ENCODE results near the gene ANP32A. TPM values are rescaled to one million over a fixed set of nuclear protein-coding genes. Genes with fewer than 3 reads are reported as not detected.
A peak's percentile ranks its signal among the peaks of the same experiment; 100 is the strongest.

Gene ANP32A
- total RNA-seq, 2 donors from 2014 or later = 82.4 to 94.8 TPM

DNA sequence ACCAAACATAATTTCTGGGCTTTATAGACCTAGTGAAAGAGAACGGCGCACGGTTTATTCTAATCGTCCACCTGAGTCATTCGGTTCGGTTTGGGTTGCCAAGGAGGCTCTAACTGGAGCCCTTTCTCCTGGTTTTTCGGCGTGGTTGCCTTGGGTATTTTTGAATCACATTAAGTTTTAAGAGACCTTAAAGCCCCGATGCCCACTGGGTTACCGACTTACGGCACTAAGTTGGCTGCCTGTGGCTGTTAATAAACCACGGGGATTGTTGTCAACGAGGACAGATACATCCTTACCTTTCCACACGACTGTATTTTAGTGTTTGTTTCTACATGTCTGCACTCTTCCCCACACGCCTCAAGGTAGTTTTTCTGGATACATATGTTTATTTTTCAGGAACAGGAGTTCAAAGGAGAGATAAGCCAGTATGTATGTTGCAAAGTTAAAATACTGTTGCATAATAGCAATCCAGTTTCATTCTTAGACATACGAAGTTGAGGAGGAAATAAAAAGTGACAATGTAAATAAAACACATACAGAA is 1.2 kb upstream of the ANP32A start:
- intact Hi-C loops (cut with DNase I) = no loop called here
- no peak for DNase-seq (ENCODE audit: low spot score)

DNA sequence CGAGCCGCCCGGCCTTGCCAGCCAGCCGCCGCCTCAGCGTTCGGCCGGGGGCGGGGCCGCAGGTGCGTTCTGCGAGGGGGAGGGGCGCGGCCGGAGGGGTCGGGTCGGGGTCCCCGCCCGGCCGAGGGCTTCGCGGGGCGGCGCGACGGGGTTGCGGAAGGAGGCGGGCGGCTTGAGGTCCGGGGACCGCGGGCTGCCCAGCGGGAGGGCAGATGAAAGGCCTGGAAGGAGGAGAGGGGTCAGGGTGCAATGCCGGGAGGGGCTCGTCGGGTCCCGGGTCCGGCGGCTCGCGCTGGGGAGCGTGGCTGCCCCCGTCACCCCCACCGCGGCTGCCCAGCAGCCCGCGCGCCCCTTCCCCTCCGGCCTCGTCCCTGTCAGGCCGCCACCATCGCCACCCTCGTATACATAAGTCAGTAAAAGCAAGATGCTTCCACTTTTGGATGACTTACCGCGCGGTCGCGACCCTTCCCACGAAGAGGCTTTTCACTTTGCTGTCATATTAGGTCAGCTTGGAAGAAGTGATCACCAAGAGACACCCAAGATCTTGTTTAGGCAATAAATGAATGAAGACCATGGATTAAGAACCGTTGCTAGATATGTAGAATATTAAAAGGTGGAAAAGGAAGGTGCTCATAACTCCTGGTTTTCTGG is 620 bp upstream of the ANP32A start:
- DNase-seq (ENCODE audit: low spot score) = no peak
- intact Hi-C loops (cut with DNase I) = no loop called here

DNA sequence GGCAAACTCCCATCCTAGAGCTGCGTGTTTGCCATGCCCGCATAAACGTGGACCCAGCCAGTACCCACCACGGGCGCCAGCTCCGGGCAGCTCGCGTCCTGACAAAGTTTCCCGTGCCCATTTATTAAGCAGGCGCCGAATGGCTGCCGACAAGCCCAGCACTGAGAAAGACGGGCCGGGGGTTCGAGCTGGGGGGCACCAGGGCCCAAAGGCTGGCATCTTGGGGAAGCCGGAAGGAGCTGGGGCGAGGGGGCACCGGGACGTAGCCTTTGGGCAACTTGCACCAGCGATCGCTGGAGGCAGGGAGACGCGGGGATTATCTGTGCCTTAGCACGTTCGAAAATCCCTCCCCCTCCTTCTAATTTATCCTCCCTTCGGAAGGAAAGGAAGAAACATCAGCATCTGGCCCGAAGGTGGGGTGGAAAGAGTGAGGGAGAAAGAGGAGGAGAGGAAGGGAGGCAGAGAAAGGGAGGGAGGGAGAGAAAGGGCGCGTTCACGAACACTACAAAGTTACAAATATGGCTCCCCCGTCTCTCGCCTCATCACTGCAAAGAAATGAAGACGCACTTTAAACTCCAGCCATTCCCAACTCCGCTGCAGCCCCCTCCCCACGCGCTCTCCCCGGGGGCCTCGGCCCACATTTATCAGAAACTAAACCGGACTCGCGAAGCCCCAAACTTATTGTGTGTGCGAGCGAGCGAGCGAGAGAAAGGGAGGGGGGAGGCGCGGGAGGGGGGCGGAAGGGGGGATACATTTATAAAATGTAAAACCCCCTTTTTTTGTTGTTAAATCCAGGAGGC is 1.0 kb downstream of the ANP32A start:
- DNase-seq (ENCODE audit: low spot score) = peak; percentile 83
- intact Hi-C loops (cut with DNase I) = no loop called here

DNA sequence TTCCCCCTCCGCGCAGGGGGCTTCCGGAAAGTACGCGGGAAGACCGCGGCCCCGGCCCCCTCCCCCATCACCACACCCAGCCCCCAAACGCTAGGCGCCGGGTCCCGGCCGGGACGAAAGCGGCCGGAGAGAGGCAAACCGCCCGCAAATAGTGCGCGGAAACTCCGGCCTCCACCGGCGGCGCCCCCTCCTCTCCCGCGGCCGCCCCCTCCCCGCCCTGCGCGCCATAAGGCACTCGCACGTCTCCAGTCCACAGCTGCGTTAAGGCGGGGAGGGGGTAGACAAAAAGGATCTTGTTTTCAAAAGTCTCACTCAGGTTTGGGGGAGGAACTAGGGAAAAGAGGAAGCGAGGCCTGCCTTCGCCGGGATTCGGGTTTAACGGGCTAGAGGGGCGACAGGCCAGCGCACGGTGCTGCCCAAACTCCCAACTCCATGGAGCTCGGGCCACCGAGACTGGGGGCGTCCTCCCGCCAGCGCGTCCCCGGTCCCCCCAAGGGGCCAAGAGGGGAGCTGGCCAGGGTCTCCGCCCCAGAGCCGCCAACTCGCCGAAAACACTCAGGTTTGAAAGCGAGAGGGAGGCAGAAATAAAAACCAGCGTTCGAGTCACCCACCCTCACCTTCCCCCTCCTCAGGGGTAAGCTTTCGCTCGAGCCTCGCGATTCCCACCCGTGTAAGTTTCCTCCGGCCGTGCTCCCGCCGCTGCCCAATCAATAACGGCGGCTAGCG is 1.8 kb downstream of the ANP32A start:
- DNase-seq (ENCODE audit: low spot score) = peak; percentile 91
- intact Hi-C loops (cut with DNase I) = no loop called here

DNA sequence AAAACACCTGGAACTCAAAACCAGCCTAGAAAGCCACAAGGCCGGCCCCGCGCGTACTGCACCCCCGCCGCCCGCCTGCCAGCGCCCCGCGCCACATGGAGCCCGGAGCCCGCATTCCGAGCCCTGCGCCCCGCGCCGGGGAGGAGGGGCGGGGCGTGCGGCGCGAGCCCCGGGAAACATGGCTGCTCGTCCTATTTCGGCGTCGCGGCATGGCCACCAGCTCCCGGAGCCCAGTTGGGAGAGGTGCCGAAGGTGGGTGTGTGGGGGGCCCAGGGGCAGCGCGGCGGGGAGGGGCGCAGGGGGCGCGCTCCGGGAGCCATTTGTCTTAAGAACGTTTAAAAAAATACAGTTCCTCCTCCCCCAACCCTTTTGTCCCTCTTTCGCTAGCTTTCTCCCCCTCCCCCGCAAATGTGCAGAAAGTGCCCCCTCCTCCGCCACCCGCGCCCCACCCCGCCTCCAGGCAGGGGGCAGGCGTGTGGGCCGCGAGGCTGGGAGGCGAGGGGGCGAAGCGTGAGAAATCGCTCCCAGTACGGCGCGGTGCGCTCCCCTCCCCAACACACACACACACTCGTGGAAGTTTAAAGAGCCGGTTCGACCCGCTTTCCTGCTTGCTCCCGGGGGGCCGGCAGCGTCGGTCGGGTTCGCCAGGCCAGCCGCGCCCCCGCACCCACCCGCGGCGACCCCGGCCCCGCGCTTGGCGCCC is 2.5 kb downstream of the ANP32A start:
- intact Hi-C loops (cut with DNase I) = no loop called here
- peak; percentile 87 for DNase-seq (ENCODE audit: low spot score)

DNA sequence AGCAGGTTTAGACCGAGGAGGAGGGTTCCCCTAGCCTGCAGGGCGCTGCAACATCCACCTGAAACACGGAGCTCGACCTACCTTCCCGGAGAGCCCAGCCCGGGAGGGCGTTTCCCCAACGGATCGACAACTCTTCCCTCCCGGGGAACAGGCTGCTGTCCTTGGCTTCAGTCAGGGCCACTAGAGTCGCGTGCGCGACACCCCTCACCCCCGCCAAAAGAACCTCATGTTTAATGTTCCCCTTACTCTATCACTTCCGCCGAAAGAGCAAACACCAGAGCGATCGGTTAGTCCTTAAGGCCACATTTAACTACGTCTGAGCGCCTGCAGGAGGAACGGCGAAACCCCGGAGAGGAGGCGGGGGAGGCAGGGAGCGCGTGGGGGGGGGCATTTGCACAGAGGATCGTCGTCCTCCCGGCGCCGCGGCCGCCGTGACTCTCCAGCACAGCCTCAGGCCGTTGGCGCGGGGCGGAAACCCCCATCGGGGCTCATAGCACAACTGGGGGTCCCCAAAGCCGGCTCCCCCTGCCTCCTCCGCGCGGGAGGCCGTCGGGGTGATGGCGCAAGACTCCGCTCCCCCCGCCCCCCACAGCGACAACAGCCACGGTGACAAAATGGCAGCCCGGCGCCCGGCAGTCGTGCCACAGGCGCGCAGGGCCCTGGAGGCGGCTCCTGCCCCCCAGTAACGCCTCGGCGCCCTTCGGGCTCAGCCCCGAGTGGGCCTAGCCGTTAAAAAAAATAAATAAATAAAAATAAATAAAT is 3.2 kb downstream of the ANP32A start:
- intact Hi-C loops (cut with DNase I) = no loop called here
- peak; percentile 86 for DNase-seq (ENCODE audit: low spot score)

DNA sequence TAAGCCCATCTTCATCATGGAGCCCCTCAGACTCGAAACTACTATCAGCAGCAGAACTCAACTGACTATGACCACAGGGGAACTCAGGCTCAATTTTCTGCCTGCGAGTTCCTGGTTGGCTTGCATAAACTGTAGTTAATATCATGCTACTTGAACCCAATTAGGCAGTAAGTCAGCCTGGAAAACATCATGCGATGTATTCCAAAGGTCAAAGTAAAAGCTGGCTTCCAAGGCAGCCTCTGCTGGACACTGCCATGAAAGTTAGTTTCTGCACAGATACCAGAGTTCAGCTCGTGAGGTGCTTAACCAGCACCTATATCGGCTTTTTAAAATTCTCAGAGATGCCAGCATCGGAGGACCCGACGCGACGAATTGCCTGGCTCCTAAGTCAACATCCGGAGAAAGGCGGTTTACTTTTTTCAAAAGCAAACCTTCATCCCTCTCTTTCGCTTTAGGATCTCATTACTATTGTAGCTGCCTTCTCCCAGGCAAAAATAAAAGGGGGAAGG is 3.8 kb downstream of the ANP32A start:
- intact Hi-C loops (cut with DNase I) = no loop called here
- DNase-seq (ENCODE audit: low spot score) = no peak

DNA sequence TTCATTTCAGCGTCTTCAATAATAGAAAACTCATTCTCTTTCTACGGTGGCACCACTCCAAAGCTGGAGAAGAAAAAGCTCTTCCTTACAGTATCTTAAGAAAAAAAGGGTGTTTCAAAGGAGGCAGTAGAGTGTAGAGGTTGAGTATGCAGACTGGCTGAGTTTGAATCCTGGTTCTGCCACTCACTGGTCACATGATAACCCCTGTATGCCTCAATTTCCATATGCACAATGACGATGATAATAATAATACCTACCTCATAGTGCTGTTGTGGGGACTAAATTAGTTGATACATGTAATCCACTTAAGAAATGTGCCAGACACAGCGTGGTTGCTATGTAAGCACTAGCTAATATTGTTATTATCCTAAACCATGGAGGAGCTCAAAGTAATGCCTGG is 4.5 kb downstream of the ANP32A start:
- intact Hi-C loops (cut with DNase I) = no loop called here
- DNase-seq (ENCODE audit: low spot score) = no peak

DNA sequence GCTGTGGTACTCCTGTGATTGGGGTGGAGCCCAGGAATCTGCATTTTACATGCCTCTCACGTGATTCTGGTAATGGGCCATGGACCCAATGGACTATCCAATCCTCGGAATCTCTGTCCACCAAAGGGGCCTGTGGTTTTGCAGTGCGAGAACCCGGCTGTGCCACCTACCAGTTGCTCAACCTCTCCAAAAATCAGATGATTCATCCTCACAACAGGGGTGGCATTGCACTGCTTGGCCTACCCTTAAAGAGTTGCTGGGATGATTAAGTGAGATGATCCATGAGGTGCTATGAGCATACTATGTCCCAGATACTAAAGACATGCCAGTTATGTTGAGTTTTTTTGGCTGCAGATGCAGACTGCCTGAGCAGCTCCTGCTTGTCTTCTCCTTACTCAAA is 5.1 kb downstream of the ANP32A start:
- intact Hi-C loops (cut with DNase I) = no loop called here

DNA sequence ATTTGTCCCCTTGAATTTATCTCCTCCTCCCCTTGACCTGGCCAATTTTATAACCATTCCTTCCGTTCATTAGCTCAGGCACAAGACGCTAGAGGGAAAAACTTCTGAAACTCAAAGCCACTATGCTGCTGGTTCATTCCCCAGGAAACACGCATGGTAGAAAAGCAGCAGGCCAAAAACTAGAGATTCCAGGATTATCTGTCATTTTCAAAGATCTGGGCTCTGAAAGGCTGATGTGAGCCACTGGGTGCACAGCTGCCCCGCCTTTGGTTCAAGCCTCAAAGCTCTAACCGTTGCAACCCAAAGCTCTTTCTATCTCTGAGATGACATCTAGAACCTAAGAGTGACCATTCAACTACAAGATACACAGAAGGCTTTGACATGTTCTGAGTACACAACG is 6.1 kb downstream of the ANP32A start:
- no peak for DNase-seq (ENCODE audit: low spot score)
- intact Hi-C loops (cut with DNase I) = no loop called here

More for the DNA sequence above, 5.1 kb downstream of the ANP32A start:
- no peak for DNase-seq (ENCODE audit: low spot score)

DNA sequence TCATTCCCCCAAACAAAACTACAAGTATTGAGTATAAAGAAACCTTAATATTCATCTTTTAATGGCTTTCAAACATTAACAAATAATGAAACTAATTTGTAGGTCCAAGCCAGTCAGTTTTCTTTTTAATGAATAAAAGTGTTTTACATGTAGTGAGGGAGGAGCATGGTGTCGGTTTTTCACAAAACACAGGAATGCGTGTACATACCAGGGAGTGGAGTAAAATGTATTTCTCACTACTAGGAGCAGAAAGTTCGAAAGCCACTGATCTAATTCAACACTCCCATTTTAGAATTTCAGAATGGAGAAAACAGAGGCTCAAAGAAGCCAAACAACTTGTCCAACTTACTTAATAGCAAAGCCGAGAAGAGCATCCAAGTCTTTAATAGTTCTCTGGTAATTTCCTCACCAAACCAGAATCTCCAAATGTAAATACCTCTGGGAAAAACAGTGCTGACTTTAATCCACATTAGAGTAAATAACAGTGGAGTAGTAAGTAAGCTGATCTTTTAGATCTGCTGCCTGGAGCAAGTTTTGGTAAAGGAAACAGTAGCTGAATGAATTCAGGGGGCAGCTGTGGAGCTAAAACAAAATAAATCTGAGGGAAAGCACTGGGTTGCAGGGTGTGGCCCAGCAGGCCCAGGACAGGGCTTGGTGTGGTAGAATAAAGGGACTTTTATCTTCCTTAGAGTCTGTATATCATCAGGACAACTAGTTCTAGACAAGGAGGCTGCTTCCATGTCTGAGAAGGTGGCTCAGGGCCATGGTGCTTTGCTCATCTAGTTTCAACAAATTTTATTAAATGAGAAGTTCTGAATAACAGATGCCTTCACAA is 7.9 kb downstream of the ANP32A start:
- DNase-seq (ENCODE audit: low spot score) = no peak
- intact Hi-C loops (cut with DNase I) = no loop called here

DNA sequence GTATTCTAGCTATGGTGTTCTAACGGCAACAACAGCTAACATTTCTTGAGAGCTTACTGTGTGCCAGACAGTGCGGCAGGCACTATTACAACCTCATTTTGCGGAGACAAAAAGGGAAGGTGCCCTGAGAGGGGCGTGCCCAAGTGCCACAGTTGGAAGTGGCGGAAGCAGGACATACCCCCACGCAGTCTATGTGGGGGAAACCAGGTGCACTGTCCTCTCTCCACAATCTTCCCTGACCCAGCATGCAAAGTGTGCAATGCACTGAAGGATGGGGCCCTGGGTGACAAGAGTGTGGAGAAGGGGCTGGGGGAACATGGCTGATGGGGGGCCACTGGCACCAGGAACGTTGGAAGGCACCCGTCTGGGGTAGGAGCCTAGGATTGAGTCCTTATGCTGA is 8.6 kb downstream of the ANP32A start:
- DNase-seq (ENCODE audit: low spot score) = no peak
- intact Hi-C loops (cut with DNase I) = no loop called here

DNA sequence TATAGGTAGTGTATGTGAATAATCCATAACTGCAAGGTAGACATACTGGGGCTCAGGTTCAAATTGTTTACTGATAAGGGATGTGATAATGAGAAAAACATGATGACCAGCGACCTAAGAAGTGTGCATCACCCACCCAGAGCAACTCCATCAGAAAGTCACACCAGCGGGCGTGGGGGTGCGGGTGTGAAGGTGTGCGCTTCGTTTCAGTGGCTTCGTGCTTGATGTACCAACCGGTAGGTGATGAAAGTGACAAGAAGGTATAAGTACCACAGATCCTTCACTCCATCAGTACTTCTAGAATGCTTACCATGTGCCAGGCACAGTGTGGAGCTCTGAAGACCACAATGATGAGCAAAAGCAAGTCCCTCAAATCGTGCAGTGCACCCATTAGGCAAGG is 11.2 kb downstream of the ANP32A start:
- intact Hi-C loops (cut with DNase I) = no loop called here
- no peak for DNase-seq (ENCODE audit: low spot score)

DNA sequence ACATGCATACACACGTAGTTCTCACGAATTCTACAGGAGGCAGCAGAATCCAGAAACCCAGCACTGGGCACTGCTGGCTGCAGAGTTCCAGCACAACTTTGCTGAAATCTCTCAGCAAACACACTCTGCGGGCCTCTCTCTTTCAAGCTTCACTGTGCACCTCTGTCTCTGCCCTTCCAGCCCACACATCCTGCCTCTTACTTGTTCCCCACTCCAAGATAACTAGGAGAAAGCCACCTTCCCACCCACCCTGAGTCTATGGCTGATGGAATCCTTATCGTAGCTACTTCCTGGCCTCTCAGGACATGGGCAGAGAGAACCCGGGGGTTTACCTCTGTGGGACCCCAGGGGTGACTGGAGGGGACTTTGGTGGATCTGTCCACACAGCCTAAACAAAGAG is 11.9 kb downstream of the ANP32A start:
- no peak for DNase-seq (ENCODE audit: low spot score)
- intact Hi-C loops (cut with DNase I) = no loop called here

DNA sequence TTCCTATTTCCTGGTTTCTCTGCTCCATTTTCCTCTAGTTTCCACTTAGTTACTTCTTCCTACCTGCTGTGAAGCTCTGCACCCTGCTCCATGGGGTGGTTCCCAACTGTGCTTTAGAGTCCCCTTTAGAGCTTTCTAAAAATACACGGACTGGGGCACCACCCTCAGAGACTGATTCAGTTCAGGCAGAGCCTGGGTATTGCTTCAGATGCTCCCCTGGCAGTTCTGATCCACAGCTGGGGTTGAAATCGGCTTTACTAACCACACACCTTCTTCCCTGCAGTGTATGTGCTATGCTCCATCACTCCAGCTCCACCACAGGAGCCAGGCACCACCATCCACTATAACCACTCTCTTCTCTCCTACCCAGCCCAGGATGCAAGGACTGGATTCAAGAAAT is 12.6 kb downstream of the ANP32A start:
- no peak for DNase-seq (ENCODE audit: low spot score)
- intact Hi-C loops (cut with DNase I) = no loop called here

DNA sequence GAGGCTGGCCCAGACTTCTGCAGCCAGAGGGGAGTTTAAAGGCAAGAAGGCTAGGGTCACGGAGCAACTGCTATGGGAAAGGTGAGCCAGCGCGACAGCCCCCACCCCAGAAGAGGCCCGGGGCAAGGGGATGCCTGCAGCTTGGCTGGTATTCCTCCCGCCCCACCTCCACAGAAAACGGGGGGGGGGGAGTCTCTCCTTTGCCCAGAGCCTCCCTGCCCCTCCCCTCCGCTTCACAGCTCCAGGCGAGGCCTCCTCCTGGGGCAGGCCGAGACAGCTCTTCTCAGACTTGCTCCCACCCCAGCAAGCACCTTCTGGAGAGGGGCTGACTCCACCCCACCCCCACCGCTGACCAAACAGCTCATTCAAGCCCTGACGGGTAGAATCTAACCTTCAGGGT is 13.4 kb downstream of the ANP32A start:
- intact Hi-C loops (cut with DNase I) = no loop called here
- no peak for DNase-seq (ENCODE audit: low spot score)

DNA sequence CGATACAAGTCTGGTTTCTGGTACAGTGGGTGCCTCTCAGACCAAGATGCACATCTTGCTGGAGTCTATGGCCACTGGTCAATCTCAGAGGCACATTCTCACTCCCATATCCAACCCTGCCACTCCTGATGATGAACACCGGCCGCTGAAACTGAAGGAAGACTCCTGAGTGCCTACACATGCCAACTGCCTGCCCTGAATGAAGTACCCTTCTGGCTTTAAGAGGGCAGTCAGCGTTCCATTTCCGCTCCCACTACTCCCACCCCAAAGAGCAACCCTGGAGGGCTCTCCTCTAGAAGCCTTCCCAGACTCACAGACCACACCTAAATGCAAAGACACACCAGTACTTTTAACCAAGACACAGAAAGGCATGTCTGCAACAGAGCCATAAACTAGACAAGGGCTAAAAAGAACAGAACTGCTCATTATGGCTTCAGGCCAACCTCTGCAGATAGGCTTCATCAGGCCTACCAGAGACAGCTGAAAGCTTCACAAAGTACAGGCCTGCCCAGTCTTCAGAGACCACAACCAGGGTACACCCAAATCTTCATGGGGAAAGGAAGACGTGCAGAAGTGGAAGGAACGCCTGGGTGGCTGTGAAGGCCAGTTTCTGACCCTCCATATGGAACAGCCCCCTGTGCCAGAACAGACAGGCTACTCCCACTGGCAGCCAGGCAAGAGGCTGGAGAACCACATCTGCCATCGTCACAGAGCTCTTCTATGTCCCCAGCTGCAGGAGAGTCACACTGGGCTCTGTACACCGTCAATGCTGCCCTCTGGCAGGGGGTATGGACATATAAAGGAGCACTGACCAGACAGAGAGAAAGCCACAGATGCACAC is 14.3 kb downstream of the ANP32A start:
- no peak for DNase-seq (ENCODE audit: low spot score)
- intact Hi-C loops (cut with DNase I) = loop anchor here in 1 of 2 donors (1.0 kb wide), 1 partner anchor 13 kb away; no protein-coding TSS in a partner anchor

All from posterior vena cava (tissue), 2 donors.